Mucosa of descending colon (tissue), 3 donors: ENCODE data around the gene THSD7B. TPM values are rescaled to one million over a fixed set of nuclear protein-coding genes. Genes with fewer than 3 reads are reported as not detected.

Experiments used
- ATAC-seq: fragments of 200-7000 bp; cut with Tn5 transposase; one replicate; pipeline ENCODE4 v1.9.1; 2020; ENCODE audit warnings: mild to moderate bottlenecking, moderate library complexity
- DNase-seq, 3 donors: peaks; one replicate each; pipeline ENCODE4 v3.0.0-alpha.2; 2020
- H3K36me3 ChIP-seq: fragments of 200-600 bp; one replicate; pipeline ENCODE4 v1.8.0; 2021; ENCODE audit warnings: low read depth, mild to moderate bottlenecking
- H3K4me1 ChIP-seq: fragments of 200-600 bp; one replicate; pipeline ENCODE4 v1.8.0; 2021; ENCODE audit warnings: low read depth, mild to moderate bottlenecking
- H3K4me3 ChIP-seq: fragments of 200-600 bp; one replicate; pipeline ENCODE4 v1.8.0; 2021; ENCODE audit warnings: mild to moderate bottlenecking
- H3K9me3 ChIP-seq: fragments of 200-600 bp; one replicate; pipeline ENCODE4 v1.8.0; 2021; ENCODE audit warnings: mild to moderate bottlenecking
- intact Hi-C, 2 donors: fragments of 100-400 bp; cut with DNase I in 1 of 2; cut with micrococcal nuclease in 1 of 2; formaldehyde crosslinking; loops; one replicate each; pipeline versions ENCODE4 v1.11.0 to v1.11.1; 2022; cut with DNase I, micrococcal nuclease
- total RNA-seq, 3 donors: library from RNA; stranded (reverse); fragmentation: NEBNext Ultra II Directional in 2 of 3; extraction: Animal tissue kit (Norgen Biotek cat#: 25700) in 2 of 3; gene quantifications; one replicate each; pipeline versions ENCODE4 v1.2.1 to v1.2.4, GENCODE V29; 2021 to 2023
- TF ChIP-seq, protein P1 (sequence below): fragments of 200-600 bp; IDR thresholded peaks from one replicate; pipeline ENCODE4 v1.8.0; 2022; ENCODE audit warnings: antibody characterized with exemption, mild to moderate bottlenecking
- donor health status: DM: no; HTN: no; CAD: no; lungs with moderate emphysema.
- donor health status: DM: no; HTN: no; CAD: no.
- donor health status: DM: no; HTN: yes; CAD: no.

The THSD7B gene
- total RNA-seq, 3 donors from 2014 or later = 0.85 TPM; not detected in 2

DNA sequence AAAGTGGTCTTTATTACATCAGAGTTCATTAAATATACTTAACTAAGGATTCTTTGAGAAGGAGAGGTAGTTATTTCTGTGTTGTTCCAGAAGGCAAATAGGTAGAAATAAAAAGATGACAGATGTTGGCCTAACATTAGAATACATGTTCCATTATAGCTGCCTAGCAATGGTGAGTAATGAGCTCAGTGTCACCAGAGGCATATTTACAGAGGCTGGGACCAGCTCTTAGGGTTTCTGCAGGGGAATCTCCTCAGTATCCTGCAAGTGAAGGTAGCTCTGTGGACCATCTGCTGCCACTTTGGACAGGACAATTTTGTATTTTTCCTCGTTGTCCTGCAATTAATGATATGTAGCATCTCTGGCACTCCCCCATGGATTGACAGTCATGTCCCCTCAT, 416.0 kb downstream of the THSD7B start:
- no peaks in the 10 kb centered on the region for H3K36me3 ChIP-seq
- TF ChIP-seq, protein P1, sequence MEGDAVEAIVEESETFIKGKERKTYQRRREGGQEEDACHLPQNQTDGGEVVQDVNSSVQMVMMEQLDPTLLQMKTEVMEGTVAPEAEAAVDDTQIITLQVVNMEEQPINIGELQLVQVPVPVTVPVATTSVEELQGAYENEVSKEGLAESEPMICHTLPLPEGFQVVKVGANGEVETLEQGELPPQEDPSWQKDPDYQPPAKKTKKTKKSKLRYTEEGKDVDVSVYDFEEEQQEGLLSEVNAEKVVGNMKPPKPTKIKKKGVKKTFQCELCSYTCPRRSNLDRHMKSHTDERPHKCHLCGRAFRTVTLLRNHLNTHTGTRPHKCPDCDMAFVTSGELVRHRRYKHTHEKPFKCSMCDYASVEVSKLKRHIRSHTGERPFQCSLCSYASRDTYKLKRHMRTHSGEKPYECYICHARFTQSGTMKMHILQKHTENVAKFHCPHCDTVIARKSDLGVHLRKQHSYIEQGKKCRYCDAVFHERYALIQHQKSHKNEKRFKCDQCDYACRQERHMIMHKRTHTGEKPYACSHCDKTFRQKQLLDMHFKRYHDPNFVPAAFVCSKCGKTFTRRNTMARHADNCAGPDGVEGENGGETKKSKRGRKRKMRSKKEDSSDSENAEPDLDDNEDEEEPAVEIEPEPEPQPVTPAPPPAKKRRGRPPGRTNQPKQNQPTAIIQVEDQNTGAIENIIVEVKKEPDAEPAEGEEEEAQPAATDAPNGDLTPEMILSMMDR = no peak
- no peak overlapping the region for H3K4me3 ChIP-seq
- no peaks in the 10 kb centered on the region for H3K9me3 ChIP-seq
- no peak for ATAC-seq
- H3K4me1 ChIP-seq = no peaks in the 10 kb centered on the region
- no peak for DNase-seq
- intact Hi-C loops = no loop called here

DNA sequence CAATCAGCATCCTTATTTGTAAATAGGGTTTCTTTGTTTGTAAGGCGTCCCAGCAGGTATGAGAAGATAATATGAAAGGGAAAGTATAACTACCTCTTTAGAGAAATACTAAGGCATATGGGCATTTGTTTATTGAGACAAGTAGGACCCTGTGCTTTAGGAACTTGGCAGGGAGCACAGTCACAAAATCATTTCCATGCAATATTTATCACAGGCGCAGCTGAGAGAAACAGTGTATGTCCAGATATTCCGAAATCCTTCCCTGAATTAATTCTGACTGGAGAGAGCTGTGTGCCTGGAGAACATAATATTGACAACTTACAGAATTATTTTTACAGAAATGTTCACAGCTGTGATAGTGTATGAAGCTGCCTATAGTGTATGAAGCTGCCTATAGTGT, 416.7 kb downstream of the THSD7B start:
- Histone ChIP-seq H3K36me3 (no peaks in the 10 kb centered on the region), H3K4me1 (no peaks in the 10 kb centered on the region), H3K4me3 (no peak overlapping the region), H3K9me3 (no peaks in the 10 kb centered on the region)
- TF ChIP-seq, protein P1 = no peak
- intact Hi-C loops = no loop called here
- ATAC-seq (no peak), DNase-seq (no peak)

DNA sequence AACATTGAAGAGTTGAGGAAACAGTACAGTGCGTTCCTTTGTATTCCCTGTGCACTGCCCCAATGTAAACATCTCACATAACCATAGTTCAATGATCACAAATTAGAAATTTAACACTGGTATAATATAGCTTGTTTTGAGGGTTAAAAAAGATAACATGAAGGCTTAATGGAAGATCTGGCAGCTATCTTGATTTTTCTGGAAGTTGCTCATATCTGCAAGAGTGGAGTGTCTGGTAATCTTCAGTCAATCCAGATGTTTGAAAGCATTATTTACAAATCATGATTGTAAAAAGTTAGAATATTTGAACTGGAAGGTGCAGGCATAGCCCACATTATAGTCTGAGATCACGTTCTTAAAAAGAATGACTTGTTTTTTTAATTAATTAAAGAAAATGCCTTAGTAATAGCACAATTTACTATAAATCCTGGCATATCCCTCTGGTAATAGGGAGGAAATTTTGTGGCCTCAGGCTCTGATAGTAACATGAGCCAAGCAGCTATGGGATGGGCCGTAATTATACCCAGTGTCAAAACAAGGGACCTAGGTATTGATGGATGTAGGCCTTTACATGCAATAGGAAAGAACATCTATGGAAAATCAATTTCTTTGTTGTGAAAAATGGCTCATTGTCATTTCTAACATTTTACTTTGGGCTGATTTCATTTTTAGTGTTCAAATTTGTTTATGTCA, 418.0 kb downstream of the THSD7B start:
- DNase-seq = no peak
- intact Hi-C loops = no loop called here
- Histone ChIP-seq H3K4me1 (no peaks in the 10 kb centered on the region), H3K36me3 (no peaks in the 10 kb centered on the region), H3K9me3 (no peaks in the 10 kb centered on the region), H3K4me3 (no peak overlapping the region)
- ATAC-seq = no peak
- TF ChIP-seq, protein P1 = no peak

DNA sequence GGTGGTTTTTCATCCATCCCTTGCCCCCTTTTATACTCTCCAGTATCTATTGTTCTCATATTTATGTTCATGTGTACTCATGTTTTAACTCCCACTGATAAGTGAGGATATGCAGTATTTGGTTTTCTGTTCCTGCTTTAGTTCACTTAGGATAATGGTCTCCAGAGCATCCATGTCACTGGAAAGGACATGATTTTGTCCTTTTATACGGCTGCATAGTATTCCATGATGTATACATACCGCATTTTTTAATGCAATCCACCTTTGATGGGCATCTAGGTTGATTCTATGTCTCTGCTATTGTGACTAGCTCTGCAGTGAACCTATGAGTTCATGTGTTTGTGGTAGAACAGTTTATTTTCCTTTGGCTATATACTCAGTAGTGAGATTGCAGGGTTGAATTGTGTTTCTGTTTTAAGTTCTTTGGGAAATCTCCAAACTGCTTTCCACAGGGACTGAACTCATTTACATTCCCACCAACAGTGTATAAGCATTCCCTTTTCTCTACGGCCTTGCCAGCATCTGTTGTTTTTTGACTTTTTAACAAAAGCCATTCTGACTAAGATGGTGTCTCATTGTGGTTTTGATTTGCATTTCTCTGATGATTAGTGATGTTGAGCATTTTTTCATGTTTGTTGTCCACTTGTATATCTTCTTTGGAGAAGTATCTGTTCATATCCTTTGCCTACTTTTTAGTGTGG, 420.2 kb downstream of the THSD7B start:
- ATAC-seq (no peak), DNase-seq (no peak)
- TF ChIP-seq, protein P1 = no peak
- H3K4me3 ChIP-seq = no peak overlapping the region
- H3K36me3 ChIP-seq = no peaks in the 10 kb centered on the region
- intact Hi-C loops = no loop called here
- H3K4me1 ChIP-seq = no peaks in the 10 kb centered on the region
- no peaks in the 10 kb centered on the region for H3K9me3 ChIP-seq

DNA sequence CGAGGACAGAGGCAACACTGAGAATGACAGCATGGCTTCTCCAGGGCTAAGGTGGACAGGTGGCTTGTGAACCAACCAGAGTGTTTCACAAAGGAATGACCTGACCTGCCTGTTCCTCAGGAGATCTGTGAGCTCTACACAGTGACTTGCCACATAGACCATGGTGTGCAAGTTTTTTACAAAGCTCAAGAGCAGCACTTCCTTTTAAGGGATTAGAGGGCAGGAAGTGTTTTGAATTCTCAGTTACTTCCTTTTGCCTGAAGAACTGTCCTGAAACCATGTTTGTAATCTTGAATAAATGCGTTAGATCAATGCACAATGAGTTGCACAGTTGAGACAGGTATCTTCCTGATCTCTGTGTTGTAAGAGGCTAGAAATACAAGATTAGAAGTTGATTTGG, 421.9 kb downstream of the THSD7B start:
- intact Hi-C loops = no loop called here
- no peaks in the 10 kb centered on the region for H3K4me1 ChIP-seq
- H3K4me3 ChIP-seq = no peak overlapping the region
- no peak for DNase-seq
- H3K36me3 ChIP-seq = no peaks in the 10 kb centered on the region
- TF ChIP-seq, protein P1 = no peak
- no peaks in the 10 kb centered on the region for H3K9me3 ChIP-seq
- no peak for ATAC-seq
